ENCODE measurements around the gene RAB34.

Gene RAB34

GRCh38 chr17:28712032-28712704, 5.5 kb downstream of the RAB34 start:
- peak; percentile 49 for DNase-seq (ENCODE audit: low read depth)

GRCh38 chr17:28711723-28712031, 6.0 kb downstream of the RAB34 start, which contains the start of gene PROCA1:
PROCA1 (minus strand) TSS chr17:28711888; CDS start chr17:28711660, 228 bp downstream.
- no peak for DNase-seq (ENCODE audit: low read depth)

GRCh38 chr17:28710861-28711722, 6.6 kb downstream of the RAB34 start:
- DNase-seq (ENCODE audit: low read depth), result peak; percentile 78

GRCh38 chr17:28707339-28707720, 10.3 kb downstream of the RAB34 start:
- no peak for DNase-seq (ENCODE audit: low read depth)

GRCh38 chr17:28706471-28707338, 11.0 kb downstream of the RAB34 start:
- DNase-seq (ENCODE audit: low read depth), result no peak

- no peak for DNase-seq (ENCODE audit: low read depth)
Observed at GRCh38 chr17:28705728-28706334, 11.8 kb downstream of the RAB34 start.

GRCh38 chr17:28705074-28705659, 12.5 kb downstream of the RAB34 start:
- no peak for DNase-seq (ENCODE audit: low read depth)

- DNase-seq (ENCODE audit: low read depth), result no peak
Observed at GRCh38 chr17:28704219-28704858, 13.3 kb downstream of the RAB34 start.

GRCh38 chr17:28703552-28704218, 14.0 kb downstream of the RAB34 start:
- no peak for DNase-seq (ENCODE audit: low read depth)

- DNase-seq (ENCODE audit: low read depth), result no peak
Observed at GRCh38 chr17:28702752-28703150, 14.9 kb downstream of the RAB34 start.

GRCh38 chr17:28702026-28702751, 15.5 kb downstream of the RAB34 start:
- no peak for DNase-seq (ENCODE audit: low read depth)

GRCh38 chr17:28700830-28701492, 16.7 kb downstream of the RAB34 start:
- no peak for DNase-seq (ENCODE audit: low read depth)

GRCh38 chr17:28700278-28700677, 17.4 kb downstream of the RAB34 start:
- DNase-seq (ENCODE audit: low read depth), result no peak

GRCh38 chr17:28698253-28698941, 19.3 kb downstream of the RAB34 start:
- no peak for DNase-seq (ENCODE audit: low read depth)

- DNase-seq (ENCODE audit: low read depth), result no peak
Observed at GRCh38 chr17:28693869-28694268, 23.8 kb downstream of the RAB34 start.

GRCh38 chr17:28689011-28689410, 28.7 kb downstream of the RAB34 start:
- DNase-seq (ENCODE audit: low read depth), result no peak

- no peak for DNase-seq (ENCODE audit: low read depth)
Observed at GRCh38 chr17:28688481-28688880, 29.2 kb downstream of the RAB34 start.

- DNase-seq (ENCODE audit: low read depth), result no peak
Observed at GRCh38 chr17:28686296-28686695, 31.4 kb downstream of the RAB34 start.

- DNase-seq (ENCODE audit: low read depth), result no peak
Observed at GRCh38 chr17:28685366-28685765, 32.3 kb downstream of the RAB34 start.

Data from stimulated activated CD8-positive, alpha-beta memory T cell treated with anti-CD3 and anti-CD28 coated beads, Interleukin-4, amount 100 ng/mL, for 24 hours (primary cell).